HG02678 (cell line): ENCODE data around the gene HS6ST3.

Experiments used
- ATAC-seq: cut with Tn5 transposase; IDR thresholded peaks from one replicate; pipeline ENCODE4 v1.9.1; 2021; ENCODE audit warnings: mild to moderate bottlenecking, moderate library complexity; ENCODE audit not compliant: unreplicated experiment

Gene HS6ST3

DNA sequence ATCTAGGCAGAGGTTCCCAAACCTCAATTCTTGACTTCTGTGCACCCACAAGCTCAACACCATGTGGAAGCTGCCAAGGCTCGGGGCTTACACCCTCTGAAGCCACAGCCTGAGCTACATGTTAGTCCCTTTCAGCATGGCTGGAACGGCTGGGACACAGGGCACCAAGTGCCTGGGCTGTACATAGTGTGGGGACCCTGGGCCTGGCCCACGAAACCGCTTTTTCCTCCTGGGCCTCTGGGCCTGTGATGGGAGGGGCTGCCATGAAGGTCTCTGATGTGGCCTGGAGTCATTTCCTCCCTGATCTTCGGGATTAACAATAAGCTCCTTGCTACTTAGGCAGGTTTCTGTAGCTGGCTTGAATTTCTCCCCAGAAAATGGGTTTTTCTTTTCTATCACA is 108.1 kb downstream of the HS6ST3 start:
- ATAC-seq: no peak

DNA sequence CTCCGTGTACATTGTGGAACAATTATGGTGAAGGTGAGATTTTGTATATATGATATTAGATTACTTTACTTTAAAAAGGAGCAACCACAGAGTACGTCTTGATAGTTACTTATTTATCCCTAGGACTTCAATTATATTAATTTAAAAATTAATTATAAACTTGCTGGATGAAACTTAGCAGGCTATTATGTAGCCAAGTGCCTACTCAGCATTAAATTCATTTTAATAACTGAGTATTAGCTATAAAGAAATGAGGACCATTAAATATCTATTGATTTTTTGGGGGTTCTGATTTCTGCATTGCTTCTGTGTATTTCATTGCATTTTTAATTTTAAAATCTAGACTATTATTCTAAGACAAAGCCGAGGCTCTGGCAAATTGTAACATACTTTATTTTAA is 109.4 kb downstream of the HS6ST3 start:
- no peak for ATAC-seq

DNA sequence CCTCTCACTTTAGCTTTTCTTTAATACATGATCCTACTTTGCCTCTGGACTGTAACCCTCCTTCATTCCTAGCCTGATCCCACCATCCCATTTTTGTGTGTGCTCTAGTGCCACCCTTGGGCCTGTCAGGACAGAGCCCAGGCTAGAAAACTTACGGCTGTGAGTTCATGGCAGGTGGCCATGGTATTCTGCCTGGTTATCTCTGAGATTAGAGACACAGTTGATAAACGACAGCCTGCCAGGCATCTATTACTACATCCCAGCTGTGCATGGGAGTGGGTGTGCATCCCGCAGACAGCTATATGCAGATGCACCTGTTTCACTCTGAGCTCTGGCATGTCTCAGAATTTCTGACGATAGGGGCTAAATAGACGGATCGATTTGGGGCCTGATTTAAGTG is 110.9 kb downstream of the HS6ST3 start:
- no peak for ATAC-seq

DNA sequence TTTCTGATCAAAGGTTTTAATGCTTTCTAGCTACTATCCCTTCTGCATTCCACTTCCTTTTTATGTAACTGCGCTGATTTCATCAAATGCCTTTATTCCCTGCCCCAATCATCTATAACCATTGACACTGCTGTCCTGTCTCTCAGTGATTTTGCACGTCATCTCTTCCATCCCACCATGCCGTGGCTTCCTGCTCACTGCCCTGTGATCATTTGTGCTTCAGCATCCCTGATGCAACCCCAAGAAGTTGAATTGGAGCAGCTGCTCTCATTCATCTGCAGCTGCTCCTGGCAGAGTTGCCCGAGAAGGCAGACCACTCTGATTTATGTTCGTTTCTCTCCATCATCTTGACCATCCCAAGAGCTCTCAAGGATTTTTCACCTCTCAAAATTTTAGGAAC is 112.4 kb downstream of the HS6ST3 start:
- ATAC-seq: no peak

DNA sequence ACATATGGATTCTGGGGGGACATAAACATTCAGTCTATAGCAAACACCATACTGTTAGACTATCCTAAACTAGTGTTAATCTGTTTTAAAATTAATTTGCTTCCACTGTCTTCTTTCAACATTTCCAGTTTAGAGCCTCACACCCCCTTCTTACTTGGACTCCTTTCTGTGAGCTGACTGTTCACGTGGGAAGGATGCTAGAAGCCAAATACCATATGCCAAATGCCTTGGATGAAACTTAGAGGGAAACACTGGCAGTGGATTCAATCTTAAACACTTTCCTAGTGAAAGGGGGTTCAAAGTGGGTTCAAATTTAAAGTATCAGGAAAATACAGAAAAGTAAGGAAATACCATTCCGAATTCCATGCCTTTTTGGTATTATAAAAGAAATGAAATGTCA is 113.6 kb downstream of the HS6ST3 start:
- ATAC-seq: no peak

DNA sequence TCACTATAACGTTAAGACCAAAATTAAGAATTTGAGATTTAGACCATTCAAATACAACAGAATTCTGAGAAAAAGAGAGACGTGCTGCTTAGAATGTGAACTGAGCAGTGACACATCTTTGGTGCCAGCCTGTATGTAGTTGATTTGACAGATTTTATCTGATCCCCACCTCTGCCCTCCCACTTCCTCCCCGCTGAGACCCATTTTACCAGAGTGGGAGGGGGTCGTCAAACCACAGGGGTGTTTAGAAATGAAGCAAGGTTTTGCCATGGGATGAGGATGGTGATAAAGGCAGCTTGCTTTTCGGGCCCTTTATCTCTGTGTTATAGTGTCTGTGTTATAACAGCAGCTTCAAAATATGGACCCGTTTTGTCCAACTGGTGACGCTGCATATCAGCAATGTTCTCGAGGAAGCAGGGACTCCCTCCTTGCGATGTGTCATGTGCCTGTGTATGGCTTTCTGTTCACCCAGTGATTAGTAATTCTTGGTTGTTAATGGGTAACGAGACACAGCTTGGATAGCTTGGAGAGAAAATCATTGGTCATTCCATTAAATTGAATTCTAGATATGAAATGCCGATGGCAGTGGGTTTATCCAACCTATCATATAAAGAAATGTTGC is 125.0 kb downstream of the HS6ST3 start:
- no peak for ATAC-seq

DNA sequence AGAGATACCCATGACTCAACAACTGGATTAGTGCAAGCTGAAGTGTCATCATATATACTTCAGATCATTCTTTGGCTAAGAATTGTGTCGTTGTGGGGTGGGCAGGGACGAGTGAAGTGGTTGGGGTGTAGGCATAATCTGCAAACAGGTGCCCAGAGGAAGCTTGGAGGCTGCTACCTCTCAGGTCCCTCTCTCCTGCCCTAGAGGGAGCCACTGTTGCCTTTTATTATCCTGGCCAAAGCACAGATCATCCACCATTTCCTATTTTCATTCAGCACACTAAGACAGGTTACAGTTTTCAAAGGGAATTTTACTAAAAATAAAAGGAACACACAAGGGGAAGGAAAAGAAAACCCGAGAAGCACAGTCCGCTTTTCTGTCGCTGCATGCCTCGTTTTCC is 126.6 kb downstream of the HS6ST3 start:
- ATAC-seq: no peak

DNA sequence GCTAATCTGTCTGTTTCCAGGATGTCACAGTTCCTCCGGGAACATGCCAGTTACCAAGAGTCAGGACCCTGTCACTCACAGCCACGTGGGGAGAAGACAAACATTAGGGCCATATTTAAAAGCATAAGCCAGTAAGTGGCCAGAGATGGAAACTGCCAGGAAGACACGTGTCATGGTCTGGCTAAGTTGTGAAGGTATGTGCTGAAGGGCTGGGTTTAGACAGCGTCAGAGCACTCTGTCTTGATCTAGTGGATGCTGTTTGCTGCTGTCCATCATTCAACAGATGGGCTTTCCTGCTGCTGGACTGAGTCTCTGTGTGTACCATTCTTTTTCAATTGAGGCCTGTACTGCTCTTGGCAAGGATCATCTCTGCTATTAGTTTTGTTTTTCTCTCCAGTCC is 128.6 kb downstream of the HS6ST3 start:
- no peak for ATAC-seq

DNA sequence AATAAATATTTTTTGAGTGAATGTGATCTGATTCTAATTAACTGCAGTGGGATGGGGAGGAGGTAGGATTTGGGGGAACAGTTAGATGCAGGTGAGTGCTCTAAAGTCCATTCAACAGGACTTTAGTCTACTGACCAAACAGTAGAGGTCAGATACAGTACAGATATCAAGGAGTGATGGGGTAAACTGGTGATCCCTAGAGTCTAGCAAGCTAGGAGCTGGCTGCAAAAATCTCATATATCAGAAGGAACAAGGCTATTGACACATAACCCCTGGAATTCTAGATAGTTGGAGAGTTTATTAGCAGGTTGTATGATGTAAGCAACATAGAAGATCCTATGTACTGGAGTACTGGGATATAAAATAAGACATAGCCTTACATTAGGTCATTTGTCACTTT is 131.6 kb downstream of the HS6ST3 start:
- ATAC-seq: no peak

DNA sequence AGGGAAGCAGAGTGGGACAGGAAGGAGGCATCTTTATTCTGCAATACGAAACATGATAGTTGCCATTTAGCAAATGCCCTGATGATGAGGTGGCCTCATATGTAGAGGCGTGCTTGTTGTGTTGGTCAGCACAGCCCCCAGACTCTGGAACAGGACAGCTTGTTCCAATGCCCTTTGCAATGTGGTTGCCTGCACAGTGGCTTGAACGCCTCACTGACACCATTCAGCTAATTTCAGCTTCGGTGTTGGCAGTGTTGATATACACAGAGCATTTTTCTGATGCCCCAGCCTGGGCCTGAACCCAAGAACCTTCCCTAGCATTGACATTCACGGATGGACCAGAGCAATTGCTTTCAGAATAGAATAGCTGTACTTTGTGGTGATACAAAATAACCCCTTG is 133.3 kb downstream of the HS6ST3 start:
- ATAC-seq: no peak

DNA sequence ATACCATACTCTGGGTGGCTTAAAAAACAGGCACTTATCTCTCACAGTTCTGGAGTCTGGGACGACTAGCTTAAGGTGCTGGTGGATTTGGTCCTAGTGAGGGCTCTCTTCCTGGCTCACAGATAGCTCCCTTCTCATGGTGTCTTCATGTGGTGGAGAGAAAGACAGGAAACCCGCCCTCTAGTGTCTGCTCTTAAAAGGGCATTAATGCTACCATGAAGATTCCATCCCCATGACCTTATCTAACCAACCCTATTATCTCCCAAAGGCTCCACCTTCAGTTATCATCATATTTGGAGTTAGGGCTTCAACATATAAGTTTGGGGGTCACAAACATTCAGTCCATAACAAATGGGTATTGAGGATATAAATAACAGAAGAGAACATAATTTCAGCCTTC is 139.4 kb downstream of the HS6ST3 start:
- ATAC-seq: peak; percentile 65

DNA sequence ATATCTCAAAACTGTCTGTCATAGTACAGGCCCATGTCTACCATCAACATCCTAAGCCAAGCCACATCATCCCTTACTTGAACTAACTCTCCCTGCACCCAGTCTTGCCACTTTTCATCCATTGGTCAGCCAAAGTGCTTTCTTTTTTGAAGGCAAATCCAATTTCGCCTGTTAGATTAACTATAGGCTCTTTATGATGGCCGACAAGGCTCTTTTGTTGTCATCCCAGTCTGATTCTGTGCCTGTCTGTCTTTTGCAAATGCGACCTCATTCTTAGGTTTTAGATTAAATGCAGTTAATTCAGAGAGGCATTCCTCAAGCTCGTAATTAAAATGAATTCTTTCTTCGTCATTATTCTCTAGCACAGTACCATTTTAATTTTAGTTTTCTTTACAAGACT is 148.3 kb downstream of the HS6ST3 start:
- ATAC-seq: no peak

DNA sequence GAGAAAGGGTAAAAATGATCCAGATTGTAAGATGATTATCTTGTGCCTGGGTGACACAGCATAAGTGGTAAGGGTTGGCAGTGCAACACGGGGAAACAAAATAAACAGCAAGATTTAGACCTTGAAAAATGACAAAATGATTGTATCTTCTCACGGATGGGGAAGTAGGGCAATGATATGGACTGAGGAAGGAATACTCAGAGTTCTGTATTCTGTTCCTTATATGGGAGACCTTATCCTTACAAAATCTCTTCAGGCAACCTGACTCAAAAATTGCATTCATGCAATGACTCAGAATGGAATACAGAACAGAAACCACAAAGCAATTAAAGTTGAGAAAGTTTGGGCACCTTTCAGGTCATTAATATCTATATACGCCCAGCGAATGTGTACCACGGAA is 149.0 kb downstream of the HS6ST3 start:
- no peak for ATAC-seq

DNA sequence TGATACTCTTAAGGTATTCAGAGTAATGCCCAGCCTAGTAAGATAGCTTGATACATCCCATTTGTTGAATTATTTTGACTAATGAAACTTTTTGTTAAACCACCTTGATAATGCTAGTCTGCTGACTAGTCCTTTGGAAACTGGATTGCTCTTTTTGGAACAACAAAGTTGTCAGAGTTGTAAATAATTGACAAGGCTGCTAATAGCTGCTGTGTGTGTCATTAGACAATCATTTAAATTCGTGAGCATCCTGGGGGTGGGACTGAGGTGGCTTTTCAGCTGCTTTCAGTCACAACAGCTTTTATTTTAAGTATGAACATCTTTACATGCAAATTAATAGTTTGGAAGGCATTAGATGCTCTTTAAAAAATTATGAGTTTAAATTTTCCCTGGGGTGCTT is 153.5 kb downstream of the HS6ST3 start:
- no peak for ATAC-seq

DNA sequence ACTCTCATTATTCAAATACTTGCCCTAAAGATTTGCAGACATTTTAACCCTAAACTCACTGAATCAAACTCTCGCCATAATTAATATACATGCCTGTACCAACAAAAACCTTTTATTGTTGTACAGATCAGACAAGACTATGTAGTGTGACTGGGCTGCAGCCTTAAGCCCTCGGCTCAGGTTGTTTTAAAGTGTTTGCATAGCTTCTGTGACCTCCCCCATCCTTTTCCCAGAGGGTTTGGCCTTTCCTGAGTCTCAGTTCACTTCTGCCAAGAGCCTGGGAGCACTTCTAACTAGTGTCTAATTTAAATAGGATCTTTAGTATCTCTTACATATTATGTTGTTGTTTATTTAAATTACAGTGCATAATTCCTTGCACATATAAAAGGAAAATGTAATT is 158.2 kb downstream of the HS6ST3 start:
- ATAC-seq: no peak

DNA sequence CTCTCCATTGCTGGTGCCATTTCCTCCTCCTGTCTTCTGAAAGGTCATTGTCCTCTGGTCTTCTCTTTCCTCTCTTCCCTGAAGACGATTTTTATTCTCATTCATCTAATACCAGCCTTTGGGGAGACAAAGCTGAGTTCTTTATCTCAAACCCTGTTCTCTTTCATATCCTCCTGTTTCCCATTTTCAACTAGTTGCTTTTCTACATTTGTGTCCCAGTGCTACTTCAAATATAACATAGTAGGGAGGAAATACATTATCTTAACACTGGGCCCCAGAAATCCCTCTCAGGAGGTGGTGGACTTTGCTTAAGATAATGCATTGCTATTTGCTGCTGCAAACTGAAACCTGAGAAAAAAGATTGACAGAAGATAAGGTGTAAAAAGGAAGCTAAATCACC is 159.1 kb downstream of the HS6ST3 start:
- no peak for ATAC-seq

DNA sequence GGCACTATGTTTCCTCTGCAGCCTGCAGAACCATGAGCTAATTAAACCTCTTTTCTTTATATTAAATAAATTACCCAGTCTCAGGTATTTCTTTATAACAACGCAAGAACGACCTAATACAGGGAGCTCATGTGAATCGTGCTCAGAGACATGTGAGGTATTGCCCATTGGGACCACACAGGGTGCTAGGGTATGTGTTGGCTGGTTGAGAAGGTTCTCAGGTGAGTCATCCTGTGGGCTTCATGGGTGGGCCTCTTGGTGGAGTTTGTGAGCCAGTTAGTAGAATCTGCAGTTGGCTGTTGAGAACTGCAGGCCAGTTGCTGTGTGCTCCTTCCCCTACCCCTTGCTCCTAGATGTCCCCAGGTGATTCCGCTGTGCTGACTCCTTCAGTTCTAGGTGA is 163.0 kb downstream of the HS6ST3 start:
- ATAC-seq: no peak

DNA sequence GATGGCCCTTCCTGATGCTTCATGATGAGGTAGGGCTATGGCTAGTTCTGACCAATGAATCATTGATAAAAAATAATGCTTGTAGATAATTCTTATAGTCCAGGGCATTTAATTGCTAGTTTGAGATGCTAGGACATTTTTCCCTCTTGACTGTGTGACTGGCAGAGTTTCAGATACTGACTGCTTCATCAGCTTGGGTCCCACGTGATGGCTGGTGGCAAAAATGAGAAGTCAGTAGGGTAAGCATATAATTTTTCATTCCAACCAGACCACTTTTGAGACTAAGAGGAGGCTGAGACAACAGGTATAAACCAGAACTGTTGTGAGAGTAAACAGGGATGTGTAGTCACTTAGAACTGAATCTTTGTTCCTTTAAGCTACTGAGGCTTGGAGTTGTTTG is 183.3 kb downstream of the HS6ST3 start:
- no peak for ATAC-seq

DNA sequence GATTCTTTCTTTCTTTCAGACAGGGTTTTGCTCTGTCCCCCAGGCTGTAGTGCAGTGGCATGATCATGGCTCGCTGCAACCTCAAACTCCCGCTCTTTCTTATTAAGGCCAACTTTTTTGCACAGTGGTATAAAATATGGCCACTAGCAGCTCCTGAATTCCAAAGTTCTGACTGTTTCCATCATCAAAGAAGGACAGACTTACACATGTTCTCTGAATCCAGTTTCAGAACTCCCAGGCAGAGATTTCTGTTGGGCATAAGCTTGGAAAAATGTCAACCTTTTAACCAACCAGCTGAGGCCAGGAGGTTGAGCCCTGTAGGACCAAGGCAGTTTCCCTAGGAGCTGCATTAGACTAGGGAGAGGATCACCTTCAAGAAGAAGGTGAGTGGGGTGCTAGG is 184.1 kb downstream of the HS6ST3 start:
- ATAC-seq: no peak

DNA sequence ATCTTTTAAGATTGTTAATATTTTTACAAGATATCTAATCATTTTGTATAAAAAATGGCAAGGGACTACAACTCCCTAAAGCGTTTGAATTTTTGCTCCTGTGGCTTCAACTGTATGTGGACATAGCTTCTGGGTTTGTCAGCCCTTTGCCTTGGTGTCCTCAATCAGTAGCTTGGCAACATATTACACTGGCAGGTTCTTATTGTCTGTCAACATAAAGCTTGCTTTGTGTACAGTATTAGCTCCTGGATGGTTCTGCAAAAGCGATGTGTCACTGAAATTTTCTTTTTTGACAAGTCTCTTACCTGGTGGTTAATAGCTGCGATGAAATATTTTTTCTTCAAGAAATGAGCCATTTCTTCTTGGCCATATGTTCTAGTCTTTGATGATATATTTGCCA is 190.0 kb downstream of the HS6ST3 start:
- ATAC-seq: no peak

DNA sequence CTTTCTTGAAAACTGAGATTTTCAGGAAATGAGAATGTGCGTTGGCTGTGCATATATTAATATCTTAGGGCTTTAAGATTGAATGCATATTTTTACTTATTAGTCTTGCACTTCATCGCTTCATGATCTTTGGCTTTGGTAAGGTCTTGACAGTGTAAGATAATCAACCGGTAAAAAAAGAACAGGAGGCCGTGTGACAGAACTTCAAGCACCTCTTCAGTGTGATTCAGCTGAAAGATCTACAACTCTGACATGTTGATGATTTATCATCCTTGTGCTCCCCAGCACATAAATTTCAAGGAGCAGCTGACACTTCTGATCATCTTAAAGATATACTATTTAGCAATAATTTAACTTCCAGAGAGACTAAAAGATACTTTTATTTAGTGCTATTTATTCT is 195.1 kb downstream of the HS6ST3 start:
- ATAC-seq: no peak

DNA sequence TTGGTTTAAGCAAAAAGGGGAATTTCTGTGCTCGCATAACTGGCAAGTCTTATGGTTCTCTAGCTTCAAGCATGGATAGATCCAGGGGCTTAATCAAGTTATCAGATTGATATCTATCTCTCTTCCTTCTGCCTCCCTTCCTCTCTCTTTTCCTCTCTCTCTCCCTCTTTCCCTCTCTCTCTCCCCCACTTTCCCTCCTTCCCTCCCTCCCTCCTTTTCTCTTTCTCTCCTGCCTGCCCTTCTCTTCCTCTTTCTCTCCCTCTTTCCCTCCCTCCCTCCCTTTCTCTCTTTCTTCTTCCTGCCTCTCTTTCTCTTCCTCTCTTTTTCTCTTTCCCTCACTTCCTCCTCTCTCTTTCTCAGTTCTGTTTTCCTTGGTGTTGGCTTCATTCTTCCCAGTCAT is 195.8 kb downstream of the HS6ST3 start:
- ATAC-seq: no peak
